GM19468 (cell line): ENCODE results near the gene ERVFRD-1.

Source experiments
- ATAC-seq: cut with Tn5 transposase; IDR thresholded peaks from one replicate; pipeline ENCODE4 v1.9.1; 2021; ENCODE audit warnings: mild to moderate bottlenecking, moderate library complexity, moderate number of reproducible peaks; ENCODE audit not compliant: unreplicated experiment; ENCODE audit errors: extremely low read depth

ERVFRD-1 gene, protein sequence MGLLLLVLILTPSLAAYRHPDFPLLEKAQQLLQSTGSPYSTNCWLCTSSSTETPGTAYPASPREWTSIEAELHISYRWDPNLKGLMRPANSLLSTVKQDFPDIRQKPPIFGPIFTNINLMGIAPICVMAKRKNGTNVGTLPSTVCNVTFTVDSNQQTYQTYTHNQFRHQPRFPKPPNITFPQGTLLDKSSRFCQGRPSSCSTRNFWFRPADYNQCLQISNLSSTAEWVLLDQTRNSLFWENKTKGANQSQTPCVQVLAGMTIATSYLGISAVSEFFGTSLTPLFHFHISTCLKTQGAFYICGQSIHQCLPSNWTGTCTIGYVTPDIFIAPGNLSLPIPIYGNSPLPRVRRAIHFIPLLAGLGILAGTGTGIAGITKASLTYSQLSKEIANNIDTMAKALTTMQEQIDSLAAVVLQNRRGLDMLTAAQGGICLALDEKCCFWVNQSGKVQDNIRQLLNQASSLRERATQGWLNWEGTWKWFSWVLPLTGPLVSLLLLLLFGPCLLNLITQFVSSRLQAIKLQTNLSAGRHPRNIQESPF

GRCh38 chr6:11110921-11111768 is at the start of gene ERVFRD-1:
Gene ERVFRD-1, minus strand, starts transcription at chr6:11111725. Its CDS starts 6,415 bp downstream, at chr6:11105310.
- ATAC-seq, result no peak

GRCh38 chr6:11160199-11160598 is 48.7 kb upstream of the ERVFRD-1 start:
- ATAC-seq, result no peak

- no peak for ATAC-seq
Observed at GRCh38 chr6:11155589-11155988, 44.1 kb upstream of the ERVFRD-1 start.

DNA sequence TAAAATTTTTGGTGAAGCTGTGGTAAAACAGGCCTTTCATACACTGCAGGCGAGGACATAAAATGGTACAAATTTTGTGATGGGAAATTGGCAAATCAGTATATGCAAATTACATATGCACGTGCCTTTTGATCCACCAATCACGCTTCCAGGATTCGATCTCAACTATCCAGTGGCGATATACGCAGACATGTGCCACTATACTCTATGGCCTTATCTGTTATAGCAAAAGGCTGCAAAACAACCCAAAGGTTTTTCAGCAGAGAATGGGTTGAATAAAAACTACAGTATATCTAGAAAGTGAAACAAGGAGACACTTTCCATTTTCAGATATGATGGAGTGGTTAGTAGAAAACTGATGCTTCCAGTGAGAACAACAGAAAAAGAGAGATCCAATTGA is 41.9 kb upstream of the ERVFRD-1 start:
- no peak for ATAC-seq

GRCh38 chr6:11152581-11152980 is 41.1 kb upstream of the ERVFRD-1 start:
- ATAC-seq, result no peak

- ATAC-seq, result no peak
Observed at GRCh38 chr6:11151488-11151887, 40.0 kb upstream of the ERVFRD-1 start.

- ATAC-seq, result no peak
Observed at GRCh38 chr6:11149551-11149950, 38.0 kb upstream of the ERVFRD-1 start.

DNA sequence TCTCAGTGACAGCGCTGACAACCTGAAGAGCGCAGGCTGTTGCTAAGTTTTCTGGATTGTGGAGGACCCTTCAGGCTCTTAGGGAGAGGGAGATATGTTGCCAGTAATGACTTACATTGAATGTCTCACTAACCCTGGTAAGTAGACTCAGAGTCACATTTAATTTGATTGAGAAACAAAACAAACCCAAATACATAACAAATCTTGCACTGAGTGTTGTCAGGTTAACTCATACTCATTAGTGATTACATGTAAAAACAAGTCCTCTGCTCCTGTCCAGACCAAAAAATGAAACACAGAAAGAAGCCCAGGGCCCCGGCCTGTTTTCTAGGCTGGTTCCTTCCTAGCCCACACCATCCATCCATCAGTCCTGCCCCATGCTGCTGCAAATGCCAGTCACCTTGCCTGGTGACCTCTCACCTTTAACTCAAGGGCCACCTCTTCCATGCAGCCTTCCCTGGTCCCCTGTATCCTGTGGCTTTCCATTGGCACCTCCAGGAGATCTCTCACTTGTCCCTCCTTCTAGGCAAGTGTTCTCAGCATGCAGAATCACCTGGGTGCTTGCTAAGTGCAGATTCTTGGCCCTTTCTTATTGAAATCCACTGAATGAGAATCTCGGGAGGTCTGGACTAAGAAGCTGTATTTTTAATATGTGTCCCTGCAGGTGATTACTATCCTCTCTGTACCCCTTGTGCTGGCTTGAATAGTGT is 34.7 kb upstream of the ERVFRD-1 start:
- no peak for ATAC-seq

- no peak for ATAC-seq
Observed at GRCh38 chr6:11144393-11144851, 32.9 kb upstream of the ERVFRD-1 start.

- ATAC-seq, result no peak
Observed at GRCh38 chr6:11143394-11144371, 32.2 kb upstream of the ERVFRD-1 start.

DNA sequence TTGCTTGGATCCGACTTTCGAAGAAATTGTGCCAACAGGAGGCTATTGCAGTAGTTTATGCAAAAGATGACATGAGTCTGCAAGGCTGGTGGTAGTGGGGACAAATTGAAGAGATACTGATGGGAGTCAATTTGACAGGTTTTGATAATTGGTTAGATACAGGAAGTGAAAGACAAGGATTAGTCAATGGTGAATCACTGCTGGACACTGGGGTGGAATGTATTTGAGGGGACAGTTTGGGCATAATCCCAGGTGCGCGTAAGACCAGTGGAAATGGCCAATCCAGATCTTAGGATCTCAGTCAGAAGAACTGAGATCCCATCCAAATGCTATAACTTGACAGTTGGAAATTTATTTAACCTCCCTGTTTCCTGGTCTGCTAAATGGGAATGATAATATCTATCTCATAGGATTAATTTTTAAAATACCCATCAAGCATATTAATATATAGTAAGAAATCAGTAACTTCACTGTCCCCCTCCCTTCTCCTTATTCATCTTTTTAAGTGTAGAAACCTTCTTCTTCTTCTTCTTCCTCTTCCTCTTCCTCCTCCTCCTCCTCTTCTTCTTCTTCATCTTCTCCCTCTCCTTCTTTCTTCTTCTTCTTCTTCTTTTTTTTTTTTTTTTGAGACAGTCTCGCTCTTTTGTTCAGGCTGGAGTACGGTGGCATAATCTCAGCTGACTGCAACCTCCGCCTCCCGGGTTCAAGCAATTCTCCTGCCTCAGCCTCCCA is 30.9 kb upstream of the ERVFRD-1 start:
- ATAC-seq, result no peak

- no peak for ATAC-seq
Observed at GRCh38 chr6:11141295-11141694, 29.8 kb upstream of the ERVFRD-1 start.

GRCh38 chr6:11140056-11140455 is 28.5 kb upstream of the ERVFRD-1 start:
- ATAC-seq, result no peak

GRCh38 chr6:11139051-11139960 is 27.8 kb upstream of the ERVFRD-1 start:
- ATAC-seq, result no peak

DNA sequence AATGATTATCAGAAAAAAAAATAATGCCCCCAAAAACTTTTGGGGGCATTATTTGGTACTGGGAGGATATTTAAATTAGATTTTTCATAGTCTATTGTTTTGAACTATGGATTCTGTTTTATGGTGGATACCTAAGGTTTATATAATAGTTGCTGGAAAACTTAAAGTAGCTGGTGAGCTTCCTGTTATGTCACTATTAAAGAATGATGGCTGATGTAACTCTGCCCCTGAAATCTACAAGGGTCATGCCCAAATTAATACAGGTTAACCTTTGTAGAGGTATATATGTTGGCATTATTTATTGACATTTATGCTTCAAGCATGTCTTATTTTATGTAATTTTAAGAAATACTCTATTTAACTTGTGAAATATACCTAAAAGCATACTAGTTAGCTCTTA is 25.3 kb upstream of the ERVFRD-1 start:
- ATAC-seq, result no peak

- ATAC-seq, result no peak
Observed at GRCh38 chr6:11133281-11133680, 21.8 kb upstream of the ERVFRD-1 start.

GRCh38 chr6:11132194-11132888 is 20.8 kb upstream of the ERVFRD-1 start:
- no peak for ATAC-seq
